Astrocyte of the hippocampus (primary cell): Measurements from ENCODE around the gene ANXA4.
A peak's percentile ranks its signal among the peaks of the same experiment; 100 is the strongest.
"Not testable (repeated sequence)": the region's sequence is repeated elsewhere in the genome, so short reads cannot be mapped to it uniquely, and the experiment has no call there.

Experiments
- DNase-seq: peaks from one replicate; pipeline ENCODE4 v3.0.0; 2011; ENCODE audit warnings: low read depth, low spot score

The ANXA4 gene

GRCh38 chr2:69776886-69777785 is 35.2 kb downstream of the ANXA4 start:
- DNase-seq, result no peak

- no peak for DNase-seq
Observed at GRCh38 chr2:69777786-69778105, 35.8 kb downstream of the ANXA4 start.

- DNase-seq, result no peak
Observed at GRCh38 chr2:69779258-69780001, 37.5 kb downstream of the ANXA4 start.

GRCh38 chr2:69780921-69781320 is 39.0 kb downstream of the ANXA4 start:
- no peak for DNase-seq

- DNase-seq, result no peak
Observed at GRCh38 chr2:69781321-69782248, 39.7 kb downstream of the ANXA4 start.

GRCh38 chr2:69784228-69784627 is 42.3 kb downstream of the ANXA4 start:
- DNase-seq, result no peak

GRCh38 chr2:69785358-69785757 is 43.4 kb downstream of the ANXA4 start:
- no peak for DNase-seq

- DNase-seq, result no peak
Observed at GRCh38 chr2:69786052-69786560, 44.2 kb downstream of the ANXA4 start.

- DNase-seq, result peak; percentile 95
Observed at GRCh38 chr2:69789175-69789721, 47.3 kb downstream of the ANXA4 start.

- peak; percentile 41 for DNase-seq
Observed at GRCh38 chr2:69789772-69790600, 48.1 kb downstream of the ANXA4 start.

GRCh38 chr2:69790601-69790959 is 48.6 kb downstream of the ANXA4 start:
- no peak for DNase-seq

- DNase-seq, result no peak
Observed at GRCh38 chr2:69791045-69791444, 49.1 kb downstream of the ANXA4 start.

GRCh38 chr2:69796174-69796573 is 54.2 kb downstream of the ANXA4 start:
- no peak for DNase-seq

GRCh38 chr2:69797235-69797634 is 55.3 kb downstream of the ANXA4 start:
- no peak for DNase-seq

GRCh38 chr2:69797836-69798289 is 55.9 kb downstream of the ANXA4 start:
- no peak for DNase-seq

- peak; percentile 71 for DNase-seq
Observed at GRCh38 chr2:69798290-69798908, 56.5 kb downstream of the ANXA4 start.

GRCh38 chr2:69798909-69799526 is 57.1 kb downstream of the ANXA4 start:
- peak; percentile 54 for DNase-seq

- DNase-seq, result no peak
Observed at GRCh38 chr2:69801745-69802290, 59.9 kb downstream of the ANXA4 start.

GRCh38 chr2:69802781-69803367 is 60.9 kb downstream of the ANXA4 start:
- not testable (repeated sequence) for DNase-seq
